B cell (primary cell): Measurements from ENCODE around the gene OTUD3. TPM values are rescaled to one million over a fixed set of nuclear protein-coding genes. Genes with fewer than 3 reads are reported as not detected.

Experiments
- ATAC-seq: fragments of 200-7000 bp; cut with Tn5 transposase; one replicate; pipeline ENCODE4 v1.10.0; 2021; ENCODE audit warnings: low read depth, mild to moderate bottlenecking, moderate number of reproducible peaks, moderate library complexity
- CTCF ChIA-PET: fragments of 350-600 bp; sonication (Branson Sonifier 250); formaldehyde crosslinking; loops from one replicate; lab custom pipeline; 2021; ENCODE audit warnings: antibody characterized with exemption, inconsistent platforms; lab: Charles Lee
- POLR2A ChIA-PET: fragments of 350-600 bp; sonication (Branson Sonifier 250); formaldehyde crosslinking; loops from one replicate; lab custom pipeline; 2021; ENCODE audit warnings: antibody characterized with exemption; lab: Charles Lee
- DNase-seq: peaks from one replicate; pipeline ENCODE4 v3.0.0; 2013
- H2AFZ ChIP-seq: 2 replicates; pipeline ENCODE4 v1.6.1; 2012; ENCODE audit warnings: mild to moderate bottlenecking, low read depth, low read length; ENCODE audit not compliant: insufficient read depth, poor library complexity, severe bottlenecking
- H3K27ac ChIP-seq, 2 donors: 1 replicate in 1 of 2; 2 replicates in 1 of 2; pipeline ENCODE4 v1.5.1; 2012 to 2013; ENCODE audit warnings: low read length in 2 of 2, mild to moderate bottlenecking in 2 of 2, moderate library complexity in 1 of 2
- H3K27me3 ChIP-seq, 4 experiments: fragments of 200-600 bp in 1 of 4; sonication (generic) in 1 of 4; replicated peaks in 1 of 4; 1 replicate in 2 of 4; 2 replicates in 2 of 4; pipeline versions ENCODE4 v1.6.1 to v1.7.0; 2013 to 2016; ENCODE audit warnings: low read length in 3 of 4, mild to moderate bottlenecking in 2 of 4, mixed read lengths in 1 of 4, moderate library complexity in 1 of 4; ENCODE audit not compliant: insufficient read depth in 4 of 4, control insufficient read depth in 3 of 4; ENCODE audit errors: control extremely low read depth in 1 of 4
- H3K36me3 ChIP-seq, 2 experiments: replicated peaks in 1 of 2; 1 replicate in 1 of 2; 2 replicates in 1 of 2; pipeline versions ENCODE4 v1.6.1 to v1.7.1; 2013; ENCODE audit warnings: low read length in 1 of 2; ENCODE audit not compliant: insufficient read depth in 2 of 2, control insufficient read depth in 1 of 2; ENCODE audit errors: control extremely low read depth in 1 of 2, extremely low read depth in 1 of 2
- H3K4me1 ChIP-seq, 2 donors: fragments of 200-600 bp in 1 of 2; sonication (generic) in 1 of 2; 1 replicate in 1 of 2; 2 replicates in 1 of 2; pipeline versions ENCODE4 v1.5.1 to v1.6.1; 2013 to 2017; ENCODE audit warnings: low read length in 2 of 2; ENCODE audit not compliant: control insufficient read depth in 2 of 2, insufficient read depth in 2 of 2
- H3K4me2 ChIP-seq: replicated peaks from 2 replicates; pipeline ENCODE3; 2012; ENCODE audit warnings: mild to moderate bottlenecking, low read depth, low read length; ENCODE audit not compliant: poor library complexity, severe bottlenecking
- H3K4me3 ChIP-seq, 5 experiments: fragments of 200-600 bp in 1 of 5; sonication (generic) in 1 of 5; 1 replicate in 3 of 5; 2 replicates in 2 of 5; pipeline versions ENCODE4 v1.5.1 to v1.7.0; 2011 to 2016; ENCODE audit warnings: low read length in 4 of 5, mild to moderate bottlenecking in 4 of 5, low read depth in 2 of 5, control low read depth in 1 of 5, moderate library complexity in 1 of 5; ENCODE audit not compliant: insufficient read depth in 1 of 5; ENCODE audit errors: control extremely low read depth in 1 of 5, extremely low read depth in 1 of 5
- H3K79me2 ChIP-seq: fragments of 200-600 bp; sonication (generic); one replicate; pipeline ENCODE4 v1.6.0; 2016; ENCODE audit warnings: low read length; ENCODE audit not compliant: control insufficient read depth, insufficient read depth
- H3K9ac ChIP-seq: fragments of 200-600 bp; sonication (generic); 2 replicates; pipeline ENCODE4 v1.6.1; 2017; ENCODE audit warnings: mild to moderate bottlenecking, low read length, moderate library complexity
- H3K9me3 ChIP-seq, 3 donors: one replicate each; pipeline versions ENCODE4 v1.6.1 to v1.7.1; 2013; ENCODE audit warnings: low read length in 2 of 3; ENCODE audit not compliant: control insufficient read depth in 2 of 3, insufficient read depth in 1 of 3; ENCODE audit errors: control extremely low read depth in 1 of 3
- H4K20me1 ChIP-seq: 2 replicates; pipeline ENCODE4 v1.6.0; 2012; ENCODE audit warnings: mild to moderate bottlenecking, low read length; ENCODE audit not compliant: insufficient read depth, control insufficient read depth, poor library complexity, severe bottlenecking
- H3K27ac Mint-ChIP-seq: one replicate; pipeline ENCODE4 v1.8.0; 2021; ENCODE audit warnings: mixed read lengths
- H3K27me3 Mint-ChIP-seq: one replicate; pipeline ENCODE4 v1.8.0; 2021; ENCODE audit warnings: mixed read lengths
- H3K4me1 Mint-ChIP-seq: one replicate; pipeline ENCODE4 v1.8.0; 2021; ENCODE audit warnings: mixed read lengths
- H3K4me3 Mint-ChIP-seq: one replicate; pipeline ENCODE4 v1.8.0; 2021; ENCODE audit warnings: mixed read lengths
- H3K9me3 Mint-ChIP-seq: one replicate; pipeline ENCODE4 v1.8.0; 2022; ENCODE audit warnings: mixed read lengths; ENCODE audit not compliant: insufficient read depth
- CTCF ChIP-seq: fragments of 200-600 bp; IDR thresholded peaks from one replicate; pipeline ENCODE4 v1.8.0; 2022; ENCODE audit warnings: antibody characterized with exemption, mild to moderate bottlenecking
- EZH2 ChIP-seq: IDR thresholded peaks from 2 replicates; pipeline ENCODE4 v1.6.1; 2012; ENCODE audit warnings: borderline replicate concordance, low read depth, mild to moderate bottlenecking, moderate library complexity, low read length; ENCODE audit not compliant: insufficient read depth, poor library complexity, severe bottlenecking
- WGBS: methylation state at CpG from one replicate; pipeline ENCODE4 v1.1.5; 2013; ENCODE audit warnings: missing lambda C conversion rate; ENCODE audit not compliant: insufficient coverage; 5-methylcytosine and 5-hydroxymethylcytosine counted together
- intact Hi-C: fragments of 100-400 bp; cut with micrococcal nuclease; formaldehyde crosslinking; loops from one replicate; pipeline ENCODE4 v1.10.0; 2022
- polyA plus RNA-seq: library from polyadenylated mRNA; depleted of rRNA; stranded (reverse); fragments of >200 nt; gene quantifications from 2 replicates; pipeline ENCODE4 v1.2.3, GENCODE V29; 2012
- total RNA-seq, 2 donors: library from RNA; stranded (reverse); fragments of 120-200 nt in 1 of 2; gene quantifications; 1 replicate in 1 of 2; 2 replicates in 1 of 2; pipeline versions ENCODE4 v1.2.3 to v1.2.4, GENCODE V29; 2013 to 2022

OTUD3 gene
- total and polyA plus RNA-seq, 2 donors (not counting 1 experiment from before 2014, with no cell fraction given): 4.2 to 19.6 TPM

GRCh38 chr1:19893687-19894086 is 11.5 kb downstream of the OTUD3 start:
- no peak for DNase-seq
- peaks cover 8% of the 10 kb centered on the region for H3K79me2 ChIP-seq
- Mint-ChIP-seq H3K27me3 (no peaks in the 10 kb centered on the region), H3K27ac (no peak overlapping the region), H3K4me3 (no peak overlapping the region), H3K9me3 (no peaks in the 10 kb centered on the region), H3K4me1 (no peaks in the 10 kb centered on the region)
- H3K9me3 ChIP-seq: no peaks in the 10 kb centered on the region
- no peak overlapping the region for H3K27ac ChIP-seq
- intact Hi-C loops: no loop called here
- peaks cover 11 to 54% of the 10 kb centered on the region in 2 experiments for H3K36me3 ChIP-seq
- H3K9ac ChIP-seq: no peak overlapping the region
- TF ChIP-seq EZH2: no peak
- TF ChIP-seq CTCF: no peak
- no peak overlapping the region for H3K4me3 ChIP-seq
- no peak overlapping the region for H3K4me2 ChIP-seq
- no peak for ATAC-seq
- CTCF ChIA-PET: interaction anchor here (0.8 to 1.3 kb wide), 2 partner anchors 11 to 12 kb away, joined by 3 to 6 read pairs; partner anchors contain the start of gene OTUD3
- H3K27me3 ChIP-seq: no peaks in the 10 kb centered on the region
- POLR2A ChIA-PET: no interaction called here
- H2AFZ ChIP-seq: no peak overlapping the region
- WGBS: 100% methylated on average over 3 of the region's 3 CpGs
- no peaks in the 10 kb centered on the region for H3K4me1 ChIP-seq
- no peaks in the 10 kb centered on the region for H4K20me1 ChIP-seq

- Histone ChIP-seq H3K27me3 (no peaks in the 10 kb centered on the region), H3K9ac (no peak overlapping the region), H3K4me3 (no peak overlapping the region), H3K27ac (no peak overlapping the region), H3K36me3 (peaks cover 13 to 59% of the 10 kb centered on the region in 2 experiments), H3K9me3 (no peaks in the 10 kb centered on the region), H3K4me1 (no peaks in the 10 kb centered on the region), H4K20me1 (no peaks in the 10 kb centered on the region), H2AFZ (no peak overlapping the region), H3K79me2 (peaks cover 4% of the 10 kb centered on the region), H3K4me2 (no peak overlapping the region)
- intact Hi-C loops: no loop called here
- Mint-ChIP-seq H3K9me3 (peaks cover 2% of the 10 kb centered on the region), H3K4me3 (no peak overlapping the region), H3K27me3 (no peaks in the 10 kb centered on the region), H3K27ac (no peak overlapping the region), H3K4me1 (no peaks in the 10 kb centered on the region)
- ChIA-PET CTCF (interaction anchor here (0.8 kb wide), 1 partner anchor 12 kb away, joined by 3 read pairs; the partner anchor contains the start of gene OTUD3), POLR2A (no interaction called here)
- DNase-seq: no peak
- 97% methylated on average over 3 of the region's 5 CpGs for WGBS
- no peak for ATAC-seq
- TF ChIP-seq EZH2 (no peak), CTCF (no peak)
Observed at GRCh38 chr1:19894218-19894617, 12.0 kb downstream of the OTUD3 start.
